ENCODE results near the gene RAET1G.
A peak's percentile ranks its signal among the peaks of the same experiment; 100 is the strongest.
"Not testable (repeated sequence)": the region's sequence is repeated elsewhere in the genome, so short reads cannot be mapped to it uniquely, and the experiment has no call there.

The RAET1G gene

DNA sequence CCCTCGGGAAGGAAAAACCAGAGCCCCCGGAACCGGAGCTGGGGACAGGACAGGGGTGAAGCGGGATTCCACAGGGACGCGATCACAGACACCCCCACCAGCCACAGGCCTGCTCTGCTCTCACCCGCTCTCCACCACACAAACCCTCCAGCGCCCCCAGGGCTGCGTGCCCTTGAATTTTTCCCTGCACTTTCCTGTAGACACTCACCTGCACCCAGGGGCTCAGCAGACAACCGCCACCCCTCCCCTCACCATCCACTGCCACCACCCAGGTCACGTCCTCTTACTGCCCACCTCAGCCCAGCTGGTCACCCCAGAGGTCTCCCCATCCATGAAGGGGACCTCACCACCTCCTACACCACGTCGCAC, 19.5 kb upstream of the RAET1G start:
- Mint-ChIP-seq H3K36me3 (no peaks in the 10 kb centered on the region), H3K9me3 (no peaks in the 10 kb centered on the region), H3K27me3 (peaks cover 71% of the 10 kb centered on the region), H3K4me3 (peak overlapping the region; percentile 93), H3K4me1 (peaks cover 51% of the 10 kb centered on the region), H3K27ac (no peak overlapping the region)
- no peak for ATAC-seq

DNA sequence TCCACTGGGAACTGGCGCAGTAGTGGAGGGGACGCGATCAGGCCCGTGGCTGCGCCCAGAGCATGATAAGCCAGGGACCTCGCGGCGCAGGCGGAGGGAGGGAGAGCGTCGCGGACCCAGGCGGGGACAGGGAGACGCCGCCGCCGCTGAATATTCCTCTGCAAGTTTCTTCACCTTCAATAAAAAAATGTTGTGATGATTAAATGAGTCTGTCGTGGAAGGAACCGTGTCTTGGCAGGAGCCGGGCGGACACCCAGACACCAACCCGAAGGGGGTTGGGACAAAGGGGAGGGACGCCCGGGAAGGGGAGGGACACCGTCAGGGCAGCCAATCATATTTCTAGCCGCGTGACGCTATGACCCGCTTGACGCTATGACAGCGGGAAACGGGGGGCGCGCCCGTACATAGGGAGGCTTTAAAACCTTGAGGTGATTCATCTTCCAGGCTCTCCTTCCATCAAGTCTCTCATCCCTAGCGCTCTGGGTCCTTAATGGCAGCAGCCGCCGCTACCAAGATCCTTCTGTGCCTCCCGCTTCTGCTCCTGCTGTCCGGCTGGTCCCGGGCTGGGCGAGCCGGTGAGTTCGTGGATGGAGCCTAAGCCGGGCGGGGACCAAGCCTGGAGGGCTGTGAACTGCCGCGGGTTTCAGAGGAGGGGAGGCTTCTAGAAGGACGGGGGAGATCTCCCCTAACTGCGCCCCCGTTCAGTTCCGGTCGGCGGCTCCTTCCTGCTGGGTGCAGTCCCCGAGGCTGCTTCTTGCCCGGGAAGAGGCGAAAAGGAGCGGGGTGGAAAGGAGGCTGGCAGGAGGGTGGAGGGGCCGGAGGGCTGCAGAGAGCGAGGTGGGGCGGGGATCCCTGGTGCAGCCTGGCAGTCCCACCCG, 18.9 kb upstream of the RAET1G start, which contains the start of gene ULBP2:
ULBP2 (plus strand) TSS at position 432 of the 878 bp plus-strand sequence; CDS start at position 491, 59 bp downstream.
- peaks cover 52% of the 10 kb centered on the region for H3K4me1 Mint-ChIP-seq
- peak within 1 kb of the TSS; percentile 93 for H3K4me3 Mint-ChIP-seq
- peak; percentile 79 for ATAC-seq
- H3K27ac Mint-ChIP-seq: peak within 1 kb of the TSS; percentile 49
- H3K9me3 Mint-ChIP-seq: no peaks in the 10 kb centered on the region
- peaks cover 73% of the 10 kb centered on the region for H3K27me3 Mint-ChIP-seq
- H3K36me3 Mint-ChIP-seq: no peaks in the 10 kb centered on the region

GRCh38 chr6:149940672-149940982, 17.7 kb upstream of the RAET1G start:
- H3K4me1 Mint-ChIP-seq: peaks cover 52% of the 10 kb centered on the region
- ATAC-seq: no peak
- H3K9me3 Mint-ChIP-seq: no peaks in the 10 kb centered on the region
- H3K4me3 Mint-ChIP-seq: no peak overlapping the region
- H3K27ac Mint-ChIP-seq: no peak overlapping the region
- H3K27me3 Mint-ChIP-seq: peaks cover 79% of the 10 kb centered on the region
- no peaks in the 10 kb centered on the region for H3K36me3 Mint-ChIP-seq

DNA sequence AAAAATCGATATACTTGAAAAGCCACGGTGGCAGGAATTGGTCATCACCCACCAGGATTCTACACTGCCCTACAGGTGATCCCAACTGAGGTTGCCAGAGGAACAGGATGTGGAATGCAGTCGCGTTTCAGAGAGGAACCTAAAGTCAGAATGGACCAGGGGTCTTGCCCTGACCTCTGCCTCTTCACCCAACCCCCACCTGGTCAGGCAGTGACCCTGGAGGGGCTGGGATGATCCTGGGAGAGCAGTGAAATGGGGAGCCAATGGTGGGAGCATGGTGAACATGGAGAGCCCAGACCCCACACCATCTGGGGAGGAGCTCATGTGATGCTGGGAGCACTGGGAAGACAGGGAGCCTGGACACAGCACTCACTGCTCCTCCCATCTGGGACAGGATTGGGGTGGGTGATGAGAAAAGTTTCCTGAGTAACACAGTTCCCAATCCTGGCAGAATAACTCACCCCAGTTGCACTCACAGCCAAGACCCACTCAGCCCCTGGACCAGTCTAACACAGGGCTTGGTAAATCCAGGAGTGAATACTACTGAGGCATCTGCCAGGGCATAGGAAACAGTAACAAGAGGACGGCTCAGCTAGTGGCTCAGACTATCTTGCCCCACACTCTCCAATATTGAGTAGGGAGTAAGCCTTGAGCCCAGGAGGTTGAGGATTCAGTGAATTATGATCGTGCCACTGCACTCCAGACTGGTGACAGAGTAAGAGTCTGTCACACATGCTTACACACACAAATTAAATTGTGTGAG, 17.2 kb upstream of the RAET1G start:
- Mint-ChIP-seq H3K36me3 (no peaks in the 10 kb centered on the region), H3K4me3 (no peak overlapping the region), H3K9me3 (no peaks in the 10 kb centered on the region), H3K4me1 (peaks cover 47% of the 10 kb centered on the region), H3K27me3 (peaks cover 84% of the 10 kb centered on the region), H3K27ac (no peak overlapping the region)
- no peak for ATAC-seq

DNA sequence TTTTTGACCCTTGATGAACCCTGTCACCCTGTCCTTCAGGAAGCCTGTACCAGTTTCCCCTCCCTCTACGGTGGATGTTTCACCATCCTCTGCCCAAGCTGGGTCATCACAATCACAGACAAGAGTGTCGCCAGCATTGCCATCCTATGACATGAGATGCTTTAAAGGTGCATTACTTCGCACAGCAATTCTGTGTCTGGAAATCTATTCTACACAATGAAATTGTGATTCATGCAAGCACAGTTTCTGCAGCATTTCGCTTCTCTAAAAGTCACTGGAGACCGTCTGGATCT, 16.4 kb upstream of the RAET1G start:
- no peak for ATAC-seq
- H3K9me3 Mint-ChIP-seq: no peaks in the 10 kb centered on the region
- H3K36me3 Mint-ChIP-seq: no peaks in the 10 kb centered on the region
- H3K27me3 Mint-ChIP-seq: peaks cover 92% of the 10 kb centered on the region
- H3K4me1 Mint-ChIP-seq: peaks cover 50% of the 10 kb centered on the region
- peak overlapping the region; percentile 79 for H3K27ac Mint-ChIP-seq
- H3K4me3 Mint-ChIP-seq: peak overlapping the region; percentile 74

DNA sequence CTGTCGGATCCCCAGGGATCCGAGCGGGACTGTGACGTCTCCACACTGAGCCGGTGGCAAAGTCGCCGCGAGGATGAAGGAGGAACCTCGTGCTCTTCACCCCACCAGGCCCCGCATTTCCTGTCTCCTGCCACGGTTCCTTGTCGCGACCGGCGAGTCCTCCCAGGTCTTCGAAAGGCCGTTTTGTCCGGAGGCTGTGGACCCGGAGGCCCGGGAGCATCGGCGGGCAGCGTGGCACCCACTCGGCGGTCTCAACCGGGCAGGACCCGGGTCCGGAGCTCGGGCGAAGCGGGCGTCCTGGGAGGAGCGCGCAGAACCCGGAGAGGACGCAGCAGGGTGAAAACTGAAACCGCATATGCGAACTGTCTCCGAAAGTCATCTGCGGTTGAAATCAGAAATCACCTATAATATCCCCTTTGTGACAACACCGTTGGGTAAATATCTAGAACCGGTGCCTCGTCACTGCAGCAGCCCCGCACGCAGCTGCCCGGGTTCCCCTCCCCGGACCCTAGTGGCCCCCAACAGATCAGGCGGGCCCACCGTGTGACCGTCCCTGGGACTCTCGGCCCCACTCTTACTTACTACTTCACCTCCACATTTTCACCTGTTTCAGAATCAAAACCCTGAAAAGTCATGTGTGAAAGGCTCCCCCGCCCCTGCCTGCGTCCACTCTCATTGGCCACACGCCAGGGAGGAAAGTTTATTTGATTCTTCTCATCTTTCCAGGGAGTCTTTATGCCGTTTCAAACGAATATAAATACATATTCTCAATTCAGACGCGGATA, 15.8 kb upstream of the RAET1G start:
- Mint-ChIP-seq H3K9me3 (no peaks in the 10 kb centered on the region), H3K36me3 (no peaks in the 10 kb centered on the region), H3K4me3 (peak overlapping the region; percentile 74), H3K27ac (peak overlapping the region; percentile 79), H3K4me1 (peaks cover 52% of the 10 kb centered on the region), H3K27me3 (peaks cover 95% of the 10 kb centered on the region)
- peak; percentile 67 for ATAC-seq

- peak; percentile 52 for ATAC-seq
- H3K4me1 Mint-ChIP-seq: peaks cover 52% of the 10 kb centered on the region
- peak overlapping the region; percentile 74 for H3K4me3 Mint-ChIP-seq
- H3K27me3 Mint-ChIP-seq: peaks cover 98% of the 10 kb centered on the region
- H3K36me3 Mint-ChIP-seq, H3K9me3 Mint-ChIP-seq: not testable (repeated sequence)
- peak overlapping the region; percentile 79 for H3K27ac Mint-ChIP-seq
Observed at GRCh38 chr6:149938013-149938570, 15.2 kb upstream of the RAET1G start.

DNA sequence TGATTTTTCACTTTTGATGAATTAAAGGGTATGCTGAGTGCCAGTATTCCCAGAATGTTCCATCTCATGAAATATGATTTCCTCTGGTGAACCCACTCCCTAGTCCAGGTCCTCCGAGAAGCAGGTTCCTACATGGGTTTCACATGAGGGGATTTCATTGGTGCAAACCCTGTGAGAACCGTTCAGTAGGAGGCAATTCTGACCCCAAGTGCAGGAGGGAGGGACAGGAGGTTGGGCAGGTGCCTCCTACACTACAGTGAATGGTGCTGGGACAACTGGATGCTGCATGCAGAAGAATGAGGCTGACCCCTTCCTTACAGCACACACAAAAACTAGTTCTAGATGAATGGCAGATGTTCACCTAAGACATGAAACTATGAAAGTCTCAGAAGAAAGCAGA, 13.8 kb upstream of the RAET1G start:
- peaks cover 40% of the 10 kb centered on the region for H3K4me1 Mint-ChIP-seq
- ATAC-seq: no peak
- no peaks in the 10 kb centered on the region for H3K36me3 Mint-ChIP-seq
- H3K27me3 Mint-ChIP-seq: peaks cover 96% of the 10 kb centered on the region
- no peak overlapping the region for H3K27ac Mint-ChIP-seq
- H3K9me3 Mint-ChIP-seq: no peaks in the 10 kb centered on the region
- H3K4me3 Mint-ChIP-seq: no peak overlapping the region

GRCh38 chr6:149935668-149936067, 12.7 kb upstream of the RAET1G start:
- H3K4me1 Mint-ChIP-seq: peaks cover 34% of the 10 kb centered on the region
- no peak overlapping the region for H3K27ac Mint-ChIP-seq
- no peak for ATAC-seq
- peaks cover 96% of the 10 kb centered on the region for H3K27me3 Mint-ChIP-seq
- no peak overlapping the region for H3K4me3 Mint-ChIP-seq
- H3K36me3 Mint-ChIP-seq: no peaks in the 10 kb centered on the region
- H3K9me3 Mint-ChIP-seq: no peaks in the 10 kb centered on the region

DNA sequence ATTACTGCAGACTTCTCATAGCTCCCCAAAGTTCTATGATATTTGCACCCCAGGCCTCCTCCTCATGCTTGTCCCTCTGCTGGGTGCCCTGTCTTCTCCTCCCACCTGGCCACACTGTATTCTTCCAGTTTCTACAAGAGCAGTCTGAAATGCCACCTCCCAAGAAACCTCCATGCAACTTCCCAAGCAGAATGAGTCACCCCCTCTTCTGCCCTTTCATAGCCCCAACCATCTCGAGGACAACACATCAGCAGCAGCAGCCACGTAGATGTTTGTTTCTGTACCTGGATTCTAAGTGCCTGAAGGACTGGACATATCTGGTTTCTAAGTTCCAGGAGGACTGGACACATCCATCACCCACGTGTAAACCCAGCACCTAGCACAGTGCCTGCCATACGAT, 12.3 kb upstream of the RAET1G start:
- Mint-ChIP-seq H3K4me1 (peaks cover 34% of the 10 kb centered on the region), H3K36me3 (no peaks in the 10 kb centered on the region), H3K4me3 (no peak overlapping the region), H3K27ac (no peak overlapping the region), H3K9me3 (no peaks in the 10 kb centered on the region), H3K27me3 (peaks cover 96% of the 10 kb centered on the region)
- no peak for ATAC-seq

GRCh38 chr6:149934249-149935156, 11.6 kb upstream of the RAET1G start:
- Mint-ChIP-seq H3K4me1 (peaks cover 26% of the 10 kb centered on the region), H3K4me3 (no peak overlapping the region), H3K27me3 (peaks cover 96% of the 10 kb centered on the region), H3K27ac (no peak overlapping the region), H3K9me3 (no peaks in the 10 kb centered on the region), H3K36me3 (no peaks in the 10 kb centered on the region)
- peak; percentile 54 for ATAC-seq

- no peak for ATAC-seq
- no peak overlapping the region for H3K27ac Mint-ChIP-seq
- H3K4me1 Mint-ChIP-seq: peaks cover 16% of the 10 kb centered on the region
- H3K27me3 Mint-ChIP-seq: peaks cover 96% of the 10 kb centered on the region
- H3K36me3 Mint-ChIP-seq: no peaks in the 10 kb centered on the region
- no peaks in the 10 kb centered on the region for H3K9me3 Mint-ChIP-seq
- H3K4me3 Mint-ChIP-seq: no peak overlapping the region
Observed at GRCh38 chr6:149933461-149933860, 10.5 kb upstream of the RAET1G start.

- H3K4me1 Mint-ChIP-seq: peaks cover 12% of the 10 kb centered on the region
- H3K9me3 Mint-ChIP-seq: no peaks in the 10 kb centered on the region
- H3K4me3 Mint-ChIP-seq: no peak overlapping the region
- peaks cover 96% of the 10 kb centered on the region for H3K27me3 Mint-ChIP-seq
- ATAC-seq: no peak
- H3K27ac Mint-ChIP-seq: no peak overlapping the region
- no peaks in the 10 kb centered on the region for H3K36me3 Mint-ChIP-seq
Observed at GRCh38 chr6:149933036-149933435, 10.1 kb upstream of the RAET1G start.

DNA sequence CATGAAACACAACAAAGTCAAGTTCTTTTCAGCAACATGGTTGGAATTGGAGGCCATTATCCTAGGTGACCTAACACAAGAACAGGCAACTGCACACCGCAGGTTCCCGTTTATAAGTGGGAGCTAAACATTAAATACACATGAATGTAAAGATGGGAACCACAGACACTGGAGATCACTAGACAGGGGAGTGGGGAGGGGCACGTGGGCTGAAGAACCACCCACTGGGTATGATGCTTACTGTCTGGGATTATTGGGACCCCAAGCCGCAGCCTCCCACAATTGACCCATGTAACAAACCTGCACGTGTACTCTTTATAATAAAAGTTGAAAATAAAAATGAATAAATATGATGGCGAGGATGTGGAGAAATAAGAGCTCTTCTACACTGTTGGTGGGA, 8.6 kb upstream of the RAET1G start:
- no peak for ATAC-seq
- Mint-ChIP-seq H3K9me3 (no peaks in the 10 kb centered on the region), H3K27me3 (peaks cover 94% of the 10 kb centered on the region), H3K4me3 (no peak overlapping the region), H3K36me3 (no peaks in the 10 kb centered on the region), H3K4me1 (peaks cover 6% of the 10 kb centered on the region), H3K27ac (no peak overlapping the region)
